ENCODE results near the gene MYCT1.

The MYCT1 gene

GRCh38 chr6:152748843-152749242 lies 51.1 kb downstream of the MYCT1 start:
- Histone ChIP-seq H3K9ac (ENCODE audit: low read length in 5 of 5) (no peak overlapping the region), H3K9me3 (ENCODE audit: control insufficient read depth in 5 of 5, low read length in 5 of 5) (no peaks in the 10 kb centered on the region), H3K4me1 (ENCODE audit: control insufficient read depth in 5 of 5, insufficient read depth in 5 of 5, low read length in 5 of 5) (no peaks in the 10 kb centered on the region), H3K27ac (ENCODE audit: low read depth, low read length) (no peak overlapping the region), H3K36me3 (ENCODE audit: control insufficient read depth in 5 of 5, insufficient read depth in 5 of 5, low read length in 5 of 5) (no peaks in the 10 kb centered on the region), H3K4me3 (ENCODE audit: low read depth in 1 of 5, low read length in 5 of 5) (no peak overlapping the region), H3K27me3 (ENCODE audit: control insufficient read depth in 5 of 5, insufficient read depth in 4 of 5, low read length in 5 of 5) (peaks cover 0 to 5% (median 0%) of the 10 kb centered on the region in 5 donors)

GRCh38 chr6:152749336-152749735 lies 51.6 kb downstream of the MYCT1 start:
- no peaks in the 10 kb centered on the region for H3K9me3 ChIP-seq (ENCODE audit: control insufficient read depth in 5 of 5, low read length in 5 of 5)
- H3K27me3 ChIP-seq (ENCODE audit: control insufficient read depth in 5 of 5, insufficient read depth in 4 of 5, low read length in 5 of 5) = peaks cover 0 to 5% (median 0%) of the 10 kb centered on the region in 5 donors
- no peak overlapping the region for H3K4me3 ChIP-seq (ENCODE audit: low read depth in 1 of 5, low read length in 5 of 5)
- no peak overlapping the region for H3K9ac ChIP-seq (ENCODE audit: low read length in 5 of 5)
- no peaks in the 10 kb centered on the region for H3K36me3 ChIP-seq (ENCODE audit: control insufficient read depth in 5 of 5, insufficient read depth in 5 of 5, low read length in 5 of 5)
- no peak overlapping the region for H3K27ac ChIP-seq (ENCODE audit: low read depth, low read length)
- H3K4me1 ChIP-seq (ENCODE audit: control insufficient read depth in 5 of 5, insufficient read depth in 5 of 5, low read length in 5 of 5) = no peaks in the 10 kb centered on the region

GRCh38 chr6:152750694-152751093 lies 53.0 kb downstream of the MYCT1 start, which contains the start of gene VIP:
TSS of gene VIP (plus strand) at chr6:152750797. CDS start at chr6:152752178, 1,381 bp downstream.
- Histone ChIP-seq H3K27ac (ENCODE audit: low read depth, low read length) (no peak within 1 kb of the TSS), H3K9me3 (ENCODE audit: control insufficient read depth in 5 of 5, low read length in 5 of 5) (no peaks in the 10 kb centered on the region), H3K36me3 (ENCODE audit: control insufficient read depth in 5 of 5, insufficient read depth in 5 of 5, low read length in 5 of 5) (no peaks in the 10 kb centered on the region), H3K27me3 (ENCODE audit: control insufficient read depth in 5 of 5, insufficient read depth in 4 of 5, low read length in 5 of 5) (peaks cover 0 to 5% (median 0%) of the 10 kb centered on the region in 5 donors), H3K4me3 (ENCODE audit: low read depth in 1 of 5, low read length in 5 of 5) (no peak within 1 kb of the TSS), H3K9ac (ENCODE audit: low read length in 5 of 5) (no peak within 1 kb of the TSS), H3K4me1 (ENCODE audit: control insufficient read depth in 5 of 5, insufficient read depth in 5 of 5, low read length in 5 of 5) (no peaks in the 10 kb centered on the region)

GRCh38 chr6:152765331-152765730 lies 67.6 kb downstream of the MYCT1 start:
- Histone ChIP-seq H3K9ac (ENCODE audit: low read length in 5 of 5) (no peak overlapping the region), H3K4me3 (ENCODE audit: low read depth in 1 of 5, low read length in 5 of 5) (no peak overlapping the region), H3K4me1 (ENCODE audit: control insufficient read depth in 5 of 5, insufficient read depth in 5 of 5, low read length in 5 of 5) (no peaks in the 10 kb centered on the region), H3K36me3 (ENCODE audit: control insufficient read depth in 5 of 5, insufficient read depth in 5 of 5, low read length in 5 of 5) (no peaks in the 10 kb centered on the region), H3K27ac (ENCODE audit: low read depth, low read length) (no peak overlapping the region), H3K27me3 (ENCODE audit: control insufficient read depth in 5 of 5, insufficient read depth in 4 of 5, low read length in 5 of 5) (no peaks in the 10 kb centered on the region), H3K9me3 (ENCODE audit: control insufficient read depth in 5 of 5, low read length in 5 of 5) (no peaks in the 10 kb centered on the region)

- H3K9me3 ChIP-seq (ENCODE audit: control insufficient read depth in 5 of 5, low read length in 5 of 5) = no peaks in the 10 kb centered on the region
- no peaks in the 10 kb centered on the region for H3K27me3 ChIP-seq (ENCODE audit: control insufficient read depth in 5 of 5, insufficient read depth in 4 of 5, low read length in 5 of 5)
- no peak overlapping the region for H3K27ac ChIP-seq (ENCODE audit: low read depth, low read length)
- H3K4me3 ChIP-seq (ENCODE audit: low read depth in 1 of 5, low read length in 5 of 5) = no peak overlapping the region
- H3K4me1 ChIP-seq (ENCODE audit: control insufficient read depth in 5 of 5, insufficient read depth in 5 of 5, low read length in 5 of 5) = no peaks in the 10 kb centered on the region
- H3K36me3 ChIP-seq (ENCODE audit: control insufficient read depth in 5 of 5, insufficient read depth in 5 of 5, low read length in 5 of 5) = no peaks in the 10 kb centered on the region
- no peak overlapping the region for H3K9ac ChIP-seq (ENCODE audit: low read length in 5 of 5)
Observed at GRCh38 chr6:152769159-152769558, 71.5 kb downstream of the MYCT1 start.

- Histone ChIP-seq H3K9me3 (ENCODE audit: control insufficient read depth in 5 of 5, low read length in 5 of 5) (peaks cover 0 to 1% (median 0%) of the 10 kb centered on the region in 5 donors), H3K9ac (ENCODE audit: low read length in 5 of 5) (no peak overlapping the region)
Observed at GRCh38 chr6:152769993-152770392, 72.3 kb downstream of the MYCT1 start.

GRCh38 chr6:152771061-152771687 lies 73.5 kb downstream of the MYCT1 start:
- Histone ChIP-seq H3K36me3 (ENCODE audit: control insufficient read depth in 5 of 5, insufficient read depth in 5 of 5, low read length in 5 of 5) (no peaks in the 10 kb centered on the region), H3K27me3 (ENCODE audit: control insufficient read depth in 5 of 5, insufficient read depth in 4 of 5, low read length in 5 of 5) (no peaks in the 10 kb centered on the region), H3K27ac (ENCODE audit: low read depth, low read length) (no peak overlapping the region), H3K4me3 (ENCODE audit: low read depth in 1 of 5, low read length in 5 of 5) (no peak overlapping the region), H3K9me3 (ENCODE audit: control insufficient read depth in 5 of 5, low read length in 5 of 5) (peaks cover 0 to 2% (median 0%) of the 10 kb centered on the region in 5 donors), H3K9ac (ENCODE audit: low read length in 5 of 5) (no peak overlapping the region), H3K4me1 (ENCODE audit: control insufficient read depth in 5 of 5, insufficient read depth in 5 of 5, low read length in 5 of 5) (no peaks in the 10 kb centered on the region)

More at GRCh38 chr6:152769993-152770392, 72.3 kb downstream of the MYCT1 start:
- Histone ChIP-seq H3K36me3 (ENCODE audit: control insufficient read depth in 5 of 5, insufficient read depth in 5 of 5, low read length in 5 of 5) (no peaks in the 10 kb centered on the region), H3K4me3 (ENCODE audit: low read depth in 1 of 5, low read length in 5 of 5) (no peak overlapping the region), H3K27ac (ENCODE audit: low read depth, low read length) (no peak overlapping the region), H3K27me3 (ENCODE audit: control insufficient read depth in 5 of 5, insufficient read depth in 4 of 5, low read length in 5 of 5) (no peaks in the 10 kb centered on the region), H3K4me1 (ENCODE audit: control insufficient read depth in 5 of 5, insufficient read depth in 5 of 5, low read length in 5 of 5) (no peaks in the 10 kb centered on the region)

Data from subcutaneous abdominal adipose tissue (tissue), 5 donors.